Fibroblast of mammary gland (primary cell): ENCODE measurements around the gene PAFAH2.
A peak's percentile ranks its signal among the peaks of the same experiment; 100 is the strongest.

ENCODE experiments used
- DNase-seq: peaks from one replicate; pipeline ENCODE4 v3.0.0-alpha.2; 2010; ENCODE audit warnings: low read depth
- H3K4me3 ChIP-seq: 2 replicates; pipeline ENCODE4 v1.5.1; 2011; ENCODE audit warnings: low read depth, mild to moderate bottlenecking, low read length, moderate library complexity; ENCODE audit not compliant: control insufficient read depth
- CTCF ChIP-seq: conservative IDR thresholded peaks from 2 replicates; pipeline ENCODE4 v1.5.1; 2011; ENCODE audit warnings: low read depth, low read length, inconsistent platforms; ENCODE audit not compliant: control insufficient read depth, insufficient read depth

The PAFAH2 gene

GRCh38 chr1:25973610-25974321 lies 24.1 kb downstream of the PAFAH2 start:
- no peak for DNase-seq
- no peak for TF ChIP-seq CTCF
- H3K4me3 ChIP-seq = no peak overlapping the region

GRCh38 chr1:25971811-25972180 lies 26.1 kb downstream of the PAFAH2 start:
- no peak overlapping the region for H3K4me3 ChIP-seq
- DNase-seq = no peak
- no peak for TF ChIP-seq CTCF

GRCh38 chr1:25971066-25971810 lies 26.6 kb downstream of the PAFAH2 start:
- DNase-seq = no peak
- TF ChIP-seq CTCF = no peak
- H3K4me3 ChIP-seq = no peak overlapping the region

- TF ChIP-seq CTCF = no peak
- no peak for DNase-seq
- H3K4me3 ChIP-seq = no peak overlapping the region
Observed at GRCh38 chr1:25967308-25967707, 30.6 kb downstream of the PAFAH2 start.

- H3K4me3 ChIP-seq = no peak overlapping the region
- DNase-seq = peak; percentile 14
- TF ChIP-seq CTCF = no peak
Observed at GRCh38 chr1:25959611-25960010, 38.3 kb downstream of the PAFAH2 start.

- H3K4me3 ChIP-seq = no peak overlapping the region
- no peak for TF ChIP-seq CTCF
- peak; percentile 66 for DNase-seq
Observed at GRCh38 chr1:25958465-25958864, 39.4 kb downstream of the PAFAH2 start.
